Astrocyte (in vitro differentiated cells and primary cell): ENCODE data around the gene KRTAP5-11. TPM values are rescaled to one million over a fixed set of nuclear protein-coding genes. Genes with fewer than 3 reads are reported as not detected.
"Not testable (repeated sequence)": the region's sequence is repeated elsewhere in the genome, so short reads cannot be mapped to it uniquely, and the experiment has no call there.

Experiments
- DNase-seq: peaks from one replicate; pipeline ENCODE4 v3.0.0-alpha.2; 2010; ENCODE audit warnings: low read depth
- FAIRE-seq: peaks from 2 replicates; lab custom pipeline; 2011; peaks lifted over from hg19 to GRCh38; lab: Jason Lieb, UNC
- H2AFZ ChIP-seq: 2 replicates; pipeline ENCODE4 v1.6.0; 2012; ENCODE audit warnings: low read depth, low read length, inconsistent platforms
- H3K27ac ChIP-seq: 2 replicates; pipeline ENCODE4 v1.5.1; 2011; ENCODE audit warnings: low read depth, low read length, inconsistent platforms
- H3K27me3 ChIP-seq: 2 replicates; pipeline ENCODE4 v1.6.0; 2011; ENCODE audit warnings: low read length, inconsistent platforms; ENCODE audit not compliant: insufficient read depth
- H3K36me3 ChIP-seq: 2 replicates; pipeline ENCODE4 v1.5.1; 2011; ENCODE audit warnings: low read length, inconsistent platforms; ENCODE audit not compliant: insufficient read depth
- H3K4me1 ChIP-seq: 2 replicates; pipeline ENCODE4 v1.5.1; 2011; ENCODE audit warnings: low read length, inconsistent platforms; ENCODE audit not compliant: insufficient read depth
- H3K4me2 ChIP-seq: 2 replicates; pipeline ENCODE4 v1.6.0; 2012; ENCODE audit warnings: low read length, inconsistent platforms
- H3K4me3 ChIP-seq: 2 replicates; pipeline ENCODE4 v1.5.1; 2011; ENCODE audit warnings: low read depth, mild to moderate bottlenecking, low read length, inconsistent platforms; ENCODE audit not compliant: insufficient read depth
- H3K79me2 ChIP-seq: 2 replicates; pipeline ENCODE4 v1.6.0; 2012; ENCODE audit warnings: mild to moderate bottlenecking, low read length, inconsistent platforms; ENCODE audit not compliant: insufficient read depth
- H3K9ac ChIP-seq: 2 replicates; pipeline ENCODE4 v1.6.0; 2012; ENCODE audit warnings: mild to moderate bottlenecking, low read length, inconsistent platforms
- H3K9me3 ChIP-seq: 2 replicates; pipeline ENCODE4 v1.5.1; 2012; ENCODE audit warnings: low read depth, mild to moderate bottlenecking, low read length, inconsistent platforms; ENCODE audit not compliant: insufficient read depth
- H4K20me1 ChIP-seq: 2 replicates; pipeline ENCODE4 v1.6.0; 2012; ENCODE audit warnings: low read length, inconsistent platforms; ENCODE audit not compliant: insufficient read depth
- H3K27ac Mint-ChIP-seq: one replicate; pipeline ENCODE4 v1.8.0; 2021; ENCODE audit warnings: mild to moderate bottlenecking, mixed read lengths; ENCODE audit not compliant: unreplicated experiment
- H3K27me3 Mint-ChIP-seq: one replicate; pipeline ENCODE4 v1.8.0; 2021; ENCODE audit warnings: low read depth, mixed read lengths; ENCODE audit not compliant: unreplicated experiment
- H3K36me3 Mint-ChIP-seq: one replicate; pipeline ENCODE4 v1.8.0; 2021; ENCODE audit warnings: low read depth, mixed read lengths; ENCODE audit not compliant: unreplicated experiment
- H3K4me1 Mint-ChIP-seq: one replicate; pipeline ENCODE4 v1.8.0; 2021; ENCODE audit warnings: low read depth, mixed read lengths; ENCODE audit not compliant: unreplicated experiment
- H3K4me3 Mint-ChIP-seq: one replicate; pipeline ENCODE4 v1.8.0; 2021; ENCODE audit warnings: mild to moderate bottlenecking, moderate library complexity, mixed read lengths; ENCODE audit not compliant: unreplicated experiment
- H3K9me3 Mint-ChIP-seq: one replicate; pipeline ENCODE4 v1.8.0; 2021; ENCODE audit warnings: mild to moderate bottlenecking, mixed read lengths; ENCODE audit not compliant: unreplicated experiment
- CTCF ChIP-seq: IDR thresholded peaks from 2 replicates; pipeline ENCODE4 v1.5.1; 2011; ENCODE audit warnings: low read depth, mild to moderate bottlenecking, inconsistent platforms, low read length, moderate library complexity; ENCODE audit not compliant: insufficient read depth
- EZH2 ChIP-seq: IDR thresholded peaks from 2 replicates; pipeline ENCODE4 v1.6.1; 2012; ENCODE audit warnings: mild to moderate bottlenecking, low read length, inconsistent platforms; ENCODE audit not compliant: insufficient read depth
- total RNA-seq: library from RNA; stranded (reverse); gene quantifications from 2 replicates; pipeline ENCODE4 v1.2.1, GENCODE V29; 2021

KRTAP5-11 gene
- total RNA-seq, 1 donor from 2014 or later, result not detected

- H3K4me2 ChIP-seq, result no peak overlapping the region
- no peak overlapping the region for H3K4me3 ChIP-seq
- H3K9me3 ChIP-seq, result no peaks in the 10 kb centered on the region
- Mint-ChIP-seq H3K27ac (no peak overlapping the region), H3K4me3 (no peak overlapping the region), H3K9me3 (peaks cover 2% of the 10 kb centered on the region), H3K4me1 (peaks cover 3% of the 10 kb centered on the region), H3K36me3 (no peaks in the 10 kb centered on the region), H3K27me3 (peaks cover 30% of the 10 kb centered on the region)
- no peaks in the 10 kb centered on the region for H4K20me1 ChIP-seq
- no peak overlapping the region for H3K9ac ChIP-seq
- H3K36me3 ChIP-seq, result no peaks in the 10 kb centered on the region
- no peak overlapping the region for H3K27ac ChIP-seq
- no peak overlapping the region for H2AFZ ChIP-seq
- no peaks in the 10 kb centered on the region for H3K27me3 ChIP-seq
- no peaks in the 10 kb centered on the region for H3K4me1 ChIP-seq
- no peaks in the 10 kb centered on the region for H3K79me2 ChIP-seq
- TF ChIP-seq EZH2, result no peak
- no peak for TF ChIP-seq CTCF
- no peak for DNase-seq
- no peak for FAIRE-seq
Measured at GRCh38 chr11:71574418-71574817, 8.3 kb downstream of the KRTAP5-11 start.

- peaks cover 44% of the 10 kb centered on the region for H3K27me3 Mint-ChIP-seq
- H3K4me3 ChIP-seq, result no peak overlapping the region
- no peak for FAIRE-seq
Measured at GRCh38 chr11:71572811-71573210, 9.9 kb downstream of the KRTAP5-11 start.

GRCh38 chr11:71571101-71571850 is 11.4 kb downstream of the KRTAP5-11 start:
- H3K9ac ChIP-seq, H3K4me3 Mint-ChIP-seq, DNase-seq, H3K36me3 ChIP-seq, H3K9me3 Mint-ChIP-seq, H3K4me3 ChIP-seq, H4K20me1 ChIP-seq, H3K9me3 ChIP-seq, H3K36me3 Mint-ChIP-seq, H3K27ac Mint-ChIP-seq, H3K4me1 ChIP-seq, H3K27me3 ChIP-seq, FAIRE-seq, H3K4me2 ChIP-seq, H3K4me1 Mint-ChIP-seq, H3K27ac ChIP-seq, H3K79me2 ChIP-seq, H2AFZ ChIP-seq: not testable (repeated sequence)
- peaks cover 58% of the 10 kb centered on the region for H3K27me3 Mint-ChIP-seq

More at GRCh38 chr11:71572811-71573210, 9.9 kb downstream of the KRTAP5-11 start:
- DNase-seq, result no peak
- Histone ChIP-seq H2AFZ (no peak overlapping the region), H3K9me3 (no peaks in the 10 kb centered on the region), H3K36me3 (no peaks in the 10 kb centered on the region), H3K27me3 (no peaks in the 10 kb centered on the region), H3K9ac (no peak overlapping the region), H3K27ac (no peak overlapping the region), H4K20me1 (no peaks in the 10 kb centered on the region), H3K79me2 (no peaks in the 10 kb centered on the region), H3K4me2 (no peak overlapping the region), H3K4me1 (no peaks in the 10 kb centered on the region)
- Mint-ChIP-seq H3K4me3 (no peak overlapping the region), H3K27ac (no peak overlapping the region), H3K4me1 (no peaks in the 10 kb centered on the region), H3K36me3 (no peaks in the 10 kb centered on the region), H3K9me3 (peaks cover 2% of the 10 kb centered on the region)
- TF ChIP-seq CTCF (no peak), EZH2 (no peak)
